CD4-positive, alpha-beta T cell (primary cell): Measurements from ENCODE around the gene ATG5. TPM values are rescaled to one million over a fixed set of nuclear protein-coding genes. Genes with fewer than 3 reads are reported as not detected.

Experiments
- ATAC-seq: fragments of 200-7000 bp; cut with Tn5 transposase; one replicate; pipeline ENCODE4 v1.10.0; 2022; ENCODE audit warnings: mild to moderate bottlenecking; ENCODE audit not compliant: poor library complexity
- CTCF ChIA-PET: fragments of 350-600 bp; sonication (Branson Sonifier 250); formaldehyde crosslinking; loops from one replicate; lab custom pipeline; 2021; ENCODE audit warnings: antibody characterized with exemption, inconsistent platforms; lab: Charles Lee
- POLR2A ChIA-PET: fragments of 350-600 bp; sonication (Branson Sonifier 250); formaldehyde crosslinking; loops from one replicate; lab custom pipeline; 2021; ENCODE audit warnings: antibody characterized with exemption, inconsistent platforms; lab: Charles Lee
- DNase-seq, 14 experiments: peaks; one replicate each; pipeline ENCODE4 v3.0.0-alpha.2; 2013 to 2020; ENCODE audit warnings: mixed read lengths in 2 of 14
- H3K27ac ChIP-seq, 2 donors: one replicate each; pipeline versions ENCODE4 v1.5.1 to v1.7.0; 2013; ENCODE audit warnings: low read length in 2 of 2, low read depth in 1 of 2, mild to moderate bottlenecking in 1 of 2
- H3K27me3 ChIP-seq, 2 experiments: 1 replicate in 1 of 2; 2 replicates in 1 of 2; pipeline versions ENCODE4 v1.6.1 to v1.7.0; 2013; ENCODE audit warnings: low read length in 2 of 2, control low read depth in 1 of 2, mild to moderate bottlenecking in 1 of 2, moderate library complexity in 1 of 2; ENCODE audit not compliant: insufficient read depth in 2 of 2, control insufficient read depth in 1 of 2
- H3K36me3 ChIP-seq: one replicate; pipeline ENCODE4 v1.6.1; 2013; ENCODE audit warnings: low read length, control low read depth; ENCODE audit not compliant: insufficient read depth
- H3K4me1 ChIP-seq: one replicate; pipeline ENCODE4 v1.6.1; 2013; ENCODE audit warnings: low read length, control low read depth; ENCODE audit not compliant: insufficient read depth
- H3K4me3 ChIP-seq: one replicate; pipeline ENCODE4 v1.5.1; 2013; ENCODE audit warnings: mild to moderate bottlenecking, low read length, moderate library complexity
- H3K9me3 ChIP-seq, 2 experiments: 1 replicate in 1 of 2; 2 replicates in 1 of 2; pipeline versions ENCODE4 v1.6.1 to v1.7.0; 2013; ENCODE audit warnings: low read length in 2 of 2, mild to moderate bottlenecking in 2 of 2, control low read depth in 1 of 2, moderate library complexity in 1 of 2; ENCODE audit not compliant: control insufficient read depth in 1 of 2, insufficient read depth in 1 of 2
- H3K27ac Mint-ChIP-seq: one replicate; pipeline ENCODE4 v1.8.0; 2020; ENCODE audit warnings: mixed read lengths
- H3K27me3 Mint-ChIP-seq: one replicate; pipeline ENCODE4 v1.8.0; 2021; ENCODE audit warnings: mixed read lengths
- H3K36me3 Mint-ChIP-seq: one replicate; pipeline ENCODE4 v1.8.0; 2021; ENCODE audit warnings: low read depth, mixed read lengths
- H3K4me1 Mint-ChIP-seq: one replicate; pipeline ENCODE4 v1.8.0; 2021; ENCODE audit warnings: low read depth, mixed read lengths
- H3K4me3 Mint-ChIP-seq: one replicate; pipeline ENCODE4 v1.8.0; 2020; ENCODE audit warnings: mild to moderate bottlenecking, mixed read lengths
- H3K9me3 Mint-ChIP-seq: one replicate; pipeline ENCODE4 v1.8.0; 2020; ENCODE audit warnings: mixed read lengths
- intact Hi-C, 2 experiments: fragments of 100-400 bp; cut with DNase I in 1 of 2; cut with micrococcal nuclease in 1 of 2; formaldehyde crosslinking; loops; one replicate each; pipeline versions ENCODE4 v1.15.1 to v1.9.0; 2023 to 2025; cut with DNase I, micrococcal nuclease
- total RNA-seq, 174 experiments: library from RNA in 2 of 174; stranded (reverse) in 2 of 174; gene quantifications; one replicate each; pipeline ENCODE4 v1.2.3 and lab custom pipeline; 2021 to 2026
- TF ChIP-seq, protein P1 (sequence below): fragments of 200-600 bp; IDR thresholded peaks from one replicate; pipeline ENCODE4 v1.8.0; 2022; ENCODE audit warnings: antibody characterized with exemption, mild to moderate bottlenecking

Gene ATG5
- total RNA-seq, 2 experiments from 2014 or later, result 19.4 to 23.2 TPM

DNA sequence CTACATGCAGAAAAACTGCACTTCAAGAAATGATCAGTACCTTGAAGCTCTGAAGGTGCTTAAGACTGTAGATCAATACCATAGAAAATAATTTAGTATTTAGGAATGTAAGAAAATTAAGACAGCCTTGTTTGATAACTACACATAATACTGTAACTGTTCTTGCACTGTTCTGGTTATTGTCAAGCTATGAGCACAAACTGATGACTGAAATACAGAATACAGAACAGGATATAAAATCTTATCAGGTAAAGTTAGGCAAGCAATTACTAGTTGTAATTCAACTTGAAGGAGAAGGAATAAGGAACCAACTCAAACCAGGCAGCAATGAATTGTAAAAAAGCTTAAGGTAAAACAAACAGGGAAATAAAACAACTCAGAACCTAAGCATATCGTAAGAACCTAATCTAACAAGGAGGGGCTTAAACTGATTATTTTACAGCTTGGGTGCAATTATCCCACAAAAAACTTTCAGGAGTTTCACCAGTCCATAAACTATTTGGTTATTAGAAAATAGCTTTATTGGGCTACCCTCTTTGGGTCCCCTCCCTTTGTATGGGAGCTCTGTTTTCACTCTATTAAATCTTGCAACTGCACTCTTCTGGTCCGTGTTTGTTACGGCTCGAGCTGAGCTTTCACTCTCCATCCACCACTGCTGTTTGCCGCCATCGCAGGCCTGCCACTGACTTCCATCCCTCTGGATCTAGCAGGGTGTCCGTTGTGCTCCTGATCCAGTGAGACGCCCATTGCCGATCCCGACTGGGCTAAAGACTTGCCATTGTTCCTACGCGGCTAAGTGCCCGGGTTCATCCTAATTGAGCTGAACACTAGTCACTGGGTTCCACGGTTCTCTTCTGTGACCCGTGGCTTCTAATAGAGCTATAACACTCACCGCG lies 97.7 kb downstream of the ATG5 start:
- TF ChIP-seq, protein P1, sequence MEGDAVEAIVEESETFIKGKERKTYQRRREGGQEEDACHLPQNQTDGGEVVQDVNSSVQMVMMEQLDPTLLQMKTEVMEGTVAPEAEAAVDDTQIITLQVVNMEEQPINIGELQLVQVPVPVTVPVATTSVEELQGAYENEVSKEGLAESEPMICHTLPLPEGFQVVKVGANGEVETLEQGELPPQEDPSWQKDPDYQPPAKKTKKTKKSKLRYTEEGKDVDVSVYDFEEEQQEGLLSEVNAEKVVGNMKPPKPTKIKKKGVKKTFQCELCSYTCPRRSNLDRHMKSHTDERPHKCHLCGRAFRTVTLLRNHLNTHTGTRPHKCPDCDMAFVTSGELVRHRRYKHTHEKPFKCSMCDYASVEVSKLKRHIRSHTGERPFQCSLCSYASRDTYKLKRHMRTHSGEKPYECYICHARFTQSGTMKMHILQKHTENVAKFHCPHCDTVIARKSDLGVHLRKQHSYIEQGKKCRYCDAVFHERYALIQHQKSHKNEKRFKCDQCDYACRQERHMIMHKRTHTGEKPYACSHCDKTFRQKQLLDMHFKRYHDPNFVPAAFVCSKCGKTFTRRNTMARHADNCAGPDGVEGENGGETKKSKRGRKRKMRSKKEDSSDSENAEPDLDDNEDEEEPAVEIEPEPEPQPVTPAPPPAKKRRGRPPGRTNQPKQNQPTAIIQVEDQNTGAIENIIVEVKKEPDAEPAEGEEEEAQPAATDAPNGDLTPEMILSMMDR, result no peak
- DNase-seq, result no peak
- Mint-ChIP-seq H3K27me3 (no peaks in the 10 kb centered on the region), H3K27ac (peak overlapping the region; percentile 15), H3K36me3 (peaks cover 6% of the 10 kb centered on the region), H3K9me3 (no peaks in the 10 kb centered on the region), H3K4me1 (peaks cover 14% of the 10 kb centered on the region), H3K4me3 (no peak overlapping the region)
- Histone ChIP-seq H3K36me3 (peaks cover 2% of the 10 kb centered on the region), H3K4me1 (no peaks in the 10 kb centered on the region), H3K27ac (no peak overlapping the region), H3K9me3 (no peaks in the 10 kb centered on the region), H3K27me3 (no peaks in the 10 kb centered on the region), H3K4me3 (no peak overlapping the region)
- POLR2A ChIA-PET, result no interaction called here
- CTCF ChIA-PET, result interaction anchor here (0.6 to 0.9 kb wide), 4 partner anchors 24 to 829 kb away, joined by 3 read pairs; no protein-coding TSS in a partner anchor
- no peak for ATAC-seq
- intact Hi-C loops, result loop anchor here in 1 of 2 experiments (2.0 kb wide), 1 partner anchor 139 kb away; no protein-coding TSS in a partner anchor

- Mint-ChIP-seq H3K27me3 (no peaks in the 10 kb centered on the region), H3K4me1 (peaks cover 14% of the 10 kb centered on the region), H3K36me3 (peaks cover 6% of the 10 kb centered on the region), H3K27ac (peak overlapping the region; percentile 15), H3K4me3 (no peak overlapping the region), H3K9me3 (no peaks in the 10 kb centered on the region)
- ChIA-PET POLR2A (no interaction called here), CTCF (interaction anchor here (2.1 kb wide), 1 partner anchor 137 kb away, joined by 9 read pairs; no protein-coding TSS in a partner anchor)
- Histone ChIP-seq H3K27me3 (no peaks in the 10 kb centered on the region), H3K4me3 (no peak overlapping the region), H3K27ac (no peak overlapping the region), H3K9me3 (no peaks in the 10 kb centered on the region), H3K4me1 (no peaks in the 10 kb centered on the region), H3K36me3 (peaks cover 2% of the 10 kb centered on the region)
- intact Hi-C loops, result loop anchor here in 1 of 2 experiments (2.0 kb wide), 1 partner anchor 138 kb away; no protein-coding TSS in a partner anchor
- ATAC-seq (no peak), DNase-seq (no peak)
- TF ChIP-seq, protein P1, result no peak
Measured at GRCh38 chr6:106226676-106227075, 98.9 kb downstream of the ATG5 start.

GRCh38 chr6:106225581-106225980 lies 100.0 kb downstream of the ATG5 start:
- Histone ChIP-seq H3K36me3 (peaks cover 2% of the 10 kb centered on the region), H3K4me3 (no peak overlapping the region), H3K4me1 (no peaks in the 10 kb centered on the region), H3K27ac (no peak overlapping the region), H3K9me3 (no peaks in the 10 kb centered on the region), H3K27me3 (no peaks in the 10 kb centered on the region)
- ATAC-seq (no peak), DNase-seq (no peak)
- H3K27ac Mint-ChIP-seq, result peak overlapping the region; percentile 39
- ChIA-PET CTCF (interaction anchor here (0.6 to 2.1 kb wide), 2 partner anchors 135 to 449 kb away, joined by 4 to 9 read pairs; no protein-coding TSS in a partner anchor), POLR2A (interaction anchor here (1.5 kb wide), 1 partner anchor 233 kb away, joined by 4 read pairs; no protein-coding TSS in a partner anchor)
- intact Hi-C loops, result no loop called here
- TF ChIP-seq, protein P1, result no peak
- H3K4me3 Mint-ChIP-seq, result no peak overlapping the region
- H3K4me1 Mint-ChIP-seq, result peaks cover 14% of the 10 kb centered on the region
- H3K36me3 Mint-ChIP-seq, result peaks cover 6% of the 10 kb centered on the region
- no peaks in the 10 kb centered on the region for H3K9me3 Mint-ChIP-seq
- H3K27me3 Mint-ChIP-seq, result no peaks in the 10 kb centered on the region
